Measurements from ENCODE around the gene MAPRE3. TPM values are rescaled to one million over a fixed set of nuclear protein-coding genes. Genes with fewer than 3 reads are reported as not detected.

Gene MAPRE3
- total RNA-seq, 1 experiment from 2014 or later, result 4.9 TPM

- intact Hi-C loops (cut with micrococcal nuclease; ENCODE audit: unreplicated experiment), result no loop called here
- no peaks in the 10 kb centered on the region for H3K36me3 Mint-ChIP-seq (ENCODE audit: insufficient read depth, unreplicated experiment)
- no peaks in the 10 kb centered on the region for H3K9me3 Mint-ChIP-seq (ENCODE audit: unreplicated experiment)
- Histone ChIP-seq H3K4me1 (no peaks in the 10 kb centered on the region), H3K9me3 (no peaks in the 10 kb centered on the region), H3K27me3 (replicated peaks; ENCODE audit: control insufficient read depth, insufficient read depth, low read length) (no peaks in the 10 kb centered on the region), H3K4me3 (ENCODE audit: low read depth, low read length) (no peak overlapping the region), H3K36me3 (ENCODE audit: control insufficient read depth, insufficient read depth, low read length) (no peaks in the 10 kb centered on the region)
- TF ChIP-seq CTCF (IDR thresholded peaks at IDR 0.05; ENCODE audit: insufficient read depth in 1 of 2, low read depth in 1 of 2, low read length in 1 of 2, severe bottlenecking in 1 of 2, unreplicated experiment in 1 of 2), result no peak
- H3K27ac Mint-ChIP-seq (ENCODE audit: unreplicated experiment), result no peak overlapping the region
- BruUV-seq (replicated peaks), result no TSS peak
- DNase-seq, result no peak
- H3K4me1 Mint-ChIP-seq (ENCODE audit: low read depth, unreplicated experiment), result no peaks in the 10 kb centered on the region
- no peaks in the 10 kb centered on the region for H3K27me3 Mint-ChIP-seq (ENCODE audit: insufficient read depth, unreplicated experiment)
- ChIA-PET CTCF (no interaction called here), POLR2A (no interaction called here)
- H3K4me3 Mint-ChIP-seq (ENCODE audit: unreplicated experiment), result no peak overlapping the region
Observed at GRCh38 chr2:27000995-27001394, 30.6 kb downstream of the MAPRE3 start.

- Histone ChIP-seq H3K27me3 (replicated peaks; ENCODE audit: control insufficient read depth, insufficient read depth, low read length) (no peaks in the 10 kb centered on the region), H3K4me3 (ENCODE audit: low read depth, low read length) (no peak overlapping the region), H3K9me3 (no peaks in the 10 kb centered on the region), H3K4me1 (peaks cover 6% of the 10 kb centered on the region), H3K36me3 (ENCODE audit: control insufficient read depth, insufficient read depth, low read length) (no peaks in the 10 kb centered on the region)
- no TSS peak for BruUV-seq (replicated peaks)
- Mint-ChIP-seq H3K27me3 (ENCODE audit: insufficient read depth, unreplicated experiment) (no peaks in the 10 kb centered on the region), H3K4me1 (ENCODE audit: low read depth, unreplicated experiment) (peaks cover 4% of the 10 kb centered on the region), H3K4me3 (ENCODE audit: unreplicated experiment) (no peak overlapping the region), H3K36me3 (ENCODE audit: insufficient read depth, unreplicated experiment) (no peaks in the 10 kb centered on the region), H3K9me3 (ENCODE audit: unreplicated experiment) (no peaks in the 10 kb centered on the region), H3K27ac (ENCODE audit: unreplicated experiment) (no peak overlapping the region)
- no peak for TF ChIP-seq CTCF (IDR thresholded peaks at IDR 0.05; ENCODE audit: insufficient read depth in 1 of 2, low read depth in 1 of 2, low read length in 1 of 2, severe bottlenecking in 1 of 2, unreplicated experiment in 1 of 2)
- ChIA-PET CTCF (no interaction called here), POLR2A (interaction anchor here (0.6 kb wide), 1 partner anchor 61 kb away, joined by 3 read pairs; no protein-coding TSS in a partner anchor)
- intact Hi-C loops (cut with micrococcal nuclease; ENCODE audit: unreplicated experiment), result no loop called here
- no peak for DNase-seq
Observed at GRCh38 chr2:27001950-27002349, 31.5 kb downstream of the MAPRE3 start.

GRCh38 chr2:27003007-27003406 lies 32.6 kb downstream of the MAPRE3 start:
- no peak overlapping the region for H3K4me3 Mint-ChIP-seq (ENCODE audit: unreplicated experiment)
- intact Hi-C loops (cut with micrococcal nuclease; ENCODE audit: unreplicated experiment), result no loop called here
- Histone ChIP-seq H3K4me1 (peaks cover 16% of the 10 kb centered on the region), H3K9me3 (no peaks in the 10 kb centered on the region), H3K36me3 (ENCODE audit: control insufficient read depth, insufficient read depth, low read length) (no peaks in the 10 kb centered on the region), H3K27me3 (replicated peaks; ENCODE audit: control insufficient read depth, insufficient read depth, low read length) (no peaks in the 10 kb centered on the region), H3K4me3 (ENCODE audit: low read depth, low read length) (no peak overlapping the region)
- no peak overlapping the region for H3K27ac Mint-ChIP-seq (ENCODE audit: unreplicated experiment)
- TF ChIP-seq CTCF (IDR thresholded peaks at IDR 0.05; ENCODE audit: insufficient read depth in 1 of 2, low read depth in 1 of 2, low read length in 1 of 2, severe bottlenecking in 1 of 2, unreplicated experiment in 1 of 2), result no peak
- ChIA-PET CTCF (interaction anchor here (1.1 to 1.6 kb wide), 2 partner anchors 10 to 41 kb away, joined by 3 read pairs; no protein-coding TSS in a partner anchor), POLR2A (no interaction called here)
- H3K4me1 Mint-ChIP-seq (ENCODE audit: low read depth, unreplicated experiment), result peaks cover 12% of the 10 kb centered on the region
- BruUV-seq (replicated peaks), result no TSS peak
- no peaks in the 10 kb centered on the region for H3K9me3 Mint-ChIP-seq (ENCODE audit: unreplicated experiment)
- H3K27me3 Mint-ChIP-seq (ENCODE audit: insufficient read depth, unreplicated experiment), result no peaks in the 10 kb centered on the region
- DNase-seq, result no peak
- H3K36me3 Mint-ChIP-seq (ENCODE audit: insufficient read depth, unreplicated experiment), result no peaks in the 10 kb centered on the region

Measured in Caco-2 (cell line).